Stimulated activated CD4-positive, alpha-beta T cell treated with anti-CD3 and anti-CD28 coated beads, TNF-alpha, amount 100 ng/mL, for 1 hour (primary cell): ENCODE results near the gene CYP21A2.
"Not testable (repeated sequence)": the region's sequence is repeated elsewhere in the genome, so short reads cannot be mapped to it uniquely, and the experiment has no call there.

Experiments
- DNase-seq, 3 donors: peaks; one replicate each; pipeline ENCODE4 v3.0.0-alpha.2; 2020; ENCODE audit warnings: low read depth in 3 of 3, low spot score in 1 of 3

Gene CYP21A2

GRCh38 chr6:32029553-32029952 lies 8.7 kb upstream of the CYP21A2 start:
- DNase-seq: not testable (repeated sequence)

- DNase-seq: not testable (repeated sequence)
Observed at GRCh38 chr6:32035283-32036013, 2.8 kb upstream of the CYP21A2 start.

- DNase-seq: not testable (repeated sequence)
Observed at GRCh38 chr6:32037136-32037535, 1.1 kb upstream of the CYP21A2 start.

- DNase-seq: not testable (repeated sequence)
Observed at GRCh38 chr6:32038878-32039277, 663 bp downstream of the CYP21A2 start.

GRCh38 chr6:32039321-32040274 lies 1.4 kb downstream of the CYP21A2 start:
- DNase-seq: not testable (repeated sequence)

- not testable (repeated sequence) for DNase-seq
Observed at GRCh38 chr6:32040299-32041049, 2.3 kb downstream of the CYP21A2 start.

- DNase-seq: not testable (repeated sequence)
Observed at GRCh38 chr6:32041050-32041321, 2.8 kb downstream of the CYP21A2 start.

GRCh38 chr6:32041385-32041784 lies 3.2 kb downstream of the CYP21A2 start:
- DNase-seq: not testable (repeated sequence)

GRCh38 chr6:32042276-32042675 lies 4.1 kb downstream of the CYP21A2 start:
- not testable (repeated sequence) for DNase-seq

GRCh38 chr6:32043589-32044380 lies 5.6 kb downstream of the CYP21A2 start:
- not testable (repeated sequence) for DNase-seq

- DNase-seq: not testable (repeated sequence)
Observed at GRCh38 chr6:32044916-32045315, 6.7 kb downstream of the CYP21A2 start.

GRCh38 chr6:32045811-32046449 lies 7.7 kb downstream of the CYP21A2 start:
- DNase-seq: no peak

GRCh38 chr6:32046450-32047083 lies 8.4 kb downstream of the CYP21A2 start:
- no peak for DNase-seq

- DNase-seq: no peak
Observed at GRCh38 chr6:32047084-32047478, 8.9 kb downstream of the CYP21A2 start.

- no peak for DNase-seq
Observed at GRCh38 chr6:32047539-32047854, 9.3 kb downstream of the CYP21A2 start.

GRCh38 chr6:32047855-32048766 lies 9.9 kb downstream of the CYP21A2 start:
- DNase-seq: peak; percentile 21 to 67 (median 38)

GRCh38 chr6:32049149-32049548 lies 10.9 kb downstream of the CYP21A2 start:
- not testable (repeated sequence) for DNase-seq

- DNase-seq: not testable (repeated sequence)
Observed at GRCh38 chr6:32049736-32050135, 11.5 kb downstream of the CYP21A2 start.

- no peak for DNase-seq
Observed at GRCh38 chr6:32050562-32050961, 12.3 kb downstream of the CYP21A2 start.
